HG02852 (cell line): ENCODE results near the gene OLR1.

Experiments
- ATAC-seq: cut with Tn5 transposase; IDR thresholded peaks from one replicate; pipeline ENCODE4 v1.9.1; 2021; ENCODE audit warnings: mild to moderate bottlenecking, moderate library complexity; ENCODE audit not compliant: unreplicated experiment

The OLR1 gene

GRCh38 chr12:10154145-10154496 is 17.8 kb downstream of the OLR1 start:
- no peak for ATAC-seq

- peak; percentile 55 for ATAC-seq
Measured at GRCh38 chr12:10153271-10154144, 18.4 kb downstream of the OLR1 start.

- ATAC-seq: no peak
Measured at GRCh38 chr12:10151621-10152020, 20.3 kb downstream of the OLR1 start.

GRCh38 chr12:10147714-10148403 is 24.1 kb downstream of the OLR1 start:
- peak; percentile 66 for ATAC-seq

- ATAC-seq: no peak
Measured at GRCh38 chr12:10142976-10143589, 28.8 kb downstream of the OLR1 start.

GRCh38 chr12:10140001-10140400 is 31.9 kb downstream of the OLR1 start:
- ATAC-seq: no peak

- no peak for ATAC-seq
Measured at GRCh38 chr12:10136637-10137205, 35.2 kb downstream of the OLR1 start.

- ATAC-seq: no peak
Measured at GRCh38 chr12:10135126-10135525, 36.8 kb downstream of the OLR1 start.

- ATAC-seq: no peak
Measured at GRCh38 chr12:10132850-10133370, 39.0 kb downstream of the OLR1 start.

GRCh38 chr12:10131111-10131690 is 40.7 kb downstream of the OLR1 start:
- no peak for ATAC-seq

GRCh38 chr12:10130042-10130441 is 41.9 kb downstream of the OLR1 start, which contains the start of gene CLEC7A:
TSS of gene CLEC7A (minus strand) at chr12:10130199. CDS start at chr12:10130082, 117 bp downstream.
- peak; percentile 70 for ATAC-seq

GRCh38 chr12:10128687-10129086 is 43.2 kb downstream of the OLR1 start:
- ATAC-seq: no peak

- ATAC-seq: no peak
Measured at GRCh38 chr12:10126413-10126812, 45.5 kb downstream of the OLR1 start.

- no peak for ATAC-seq
Measured at GRCh38 chr12:10122689-10123088, 49.2 kb downstream of the OLR1 start.

- no peak for ATAC-seq
Measured at GRCh38 chr12:10121278-10121677, 50.7 kb downstream of the OLR1 start.

- ATAC-seq: no peak
Measured at GRCh38 chr12:10119066-10119465, 52.9 kb downstream of the OLR1 start.

- ATAC-seq: no peak
Measured at GRCh38 chr12:10115890-10116289, 56.0 kb downstream of the OLR1 start.

- no peak for ATAC-seq
Measured at GRCh38 chr12:10115311-10115710, 56.6 kb downstream of the OLR1 start.

GRCh38 chr12:10113920-10114319 is 58.0 kb downstream of the OLR1 start:
- no peak for ATAC-seq

GRCh38 chr12:10113075-10113474 is 58.9 kb downstream of the OLR1 start:
- ATAC-seq: no peak

GRCh38 chr12:10111451-10111850 is 60.5 kb downstream of the OLR1 start:
- ATAC-seq: no peak
